NCI-H510A treated with DMSO at 0.1 percent for 48 hours (cell line): ENCODE measurements around the gene DHRS13.
A peak's percentile ranks its signal among the peaks of the same experiment; 100 is the strongest.
"Not testable (repeated sequence)": the region's sequence is repeated elsewhere in the genome, so short reads cannot be mapped to it uniquely, and the experiment has no call there.

Source experiments
- DNase-seq: peaks from one replicate; lab custom pipeline; 2025; lab: John Stamatoyannopoulos, UW

The DHRS13 gene

DNA sequence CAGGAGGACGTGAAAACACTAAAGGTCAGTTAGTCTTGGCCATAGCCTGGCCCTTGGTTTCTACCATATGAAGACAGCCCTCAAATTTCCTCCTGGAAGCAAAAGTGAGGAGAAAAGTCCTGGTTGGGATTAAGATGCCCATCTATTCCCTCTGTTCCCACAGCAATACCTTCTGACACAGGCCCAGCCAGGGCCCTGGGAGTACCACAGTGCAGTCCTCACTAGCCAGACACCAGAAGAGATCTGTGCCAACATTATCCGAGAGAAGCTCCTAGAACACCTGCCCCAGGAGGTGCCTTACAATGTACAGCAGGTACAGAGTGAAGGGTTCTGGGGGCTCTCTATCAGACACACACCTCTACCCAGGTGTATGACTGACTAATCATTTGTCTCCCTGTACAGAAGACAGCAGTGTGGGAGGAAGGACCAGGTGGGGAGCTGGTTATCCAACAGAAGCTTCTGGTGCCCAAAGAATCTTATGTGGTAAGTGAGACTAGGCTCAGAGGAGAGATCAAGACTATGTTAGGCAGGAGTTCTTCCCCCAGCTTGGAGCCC is 44.0 kb downstream of the DHRS13 start:
- no peak for DNase-seq

DNA sequence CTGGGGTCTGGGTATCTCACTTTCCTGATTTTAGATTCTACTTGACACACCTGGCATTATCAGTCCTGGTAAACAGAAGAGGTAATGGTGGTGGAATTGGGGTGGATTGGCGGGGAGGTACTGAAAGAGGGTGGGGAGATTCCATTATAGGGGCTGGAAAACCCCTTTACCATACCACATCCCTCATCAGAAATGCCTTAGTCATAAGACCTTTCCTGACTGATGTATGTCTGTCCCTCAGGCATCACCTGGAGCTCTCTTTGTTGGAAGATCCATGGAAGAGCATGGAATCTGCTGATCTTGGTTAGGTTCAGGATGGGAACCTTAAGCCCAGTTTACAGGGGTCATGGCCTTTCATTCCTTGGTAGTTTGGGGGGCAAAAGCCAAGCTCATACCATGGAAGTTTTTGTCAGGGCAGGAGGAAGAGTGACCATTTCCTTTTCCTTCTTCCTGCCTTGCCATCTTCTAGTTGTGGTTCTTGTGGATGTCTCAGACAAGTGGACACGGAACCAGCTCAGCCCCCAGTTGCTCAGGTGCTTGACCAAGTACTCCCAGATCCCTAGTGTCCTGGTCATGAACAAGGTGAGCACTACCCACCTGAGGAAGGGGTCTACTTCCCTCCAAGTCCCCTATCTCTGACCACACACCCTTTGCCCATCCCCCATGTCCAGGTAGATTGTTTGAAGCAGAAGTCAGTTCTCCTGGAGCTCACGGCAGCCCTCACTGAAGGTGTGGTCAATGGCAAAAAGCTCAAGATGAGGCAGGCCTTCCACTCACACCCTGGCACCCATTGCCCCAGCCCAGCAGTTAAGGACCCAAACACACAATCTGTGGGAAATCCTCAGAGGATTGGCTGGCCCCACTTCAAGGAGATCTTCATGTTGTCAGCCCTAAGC is 44.7 kb downstream of the DHRS13 start:
- DNase-seq, result no peak

DNA sequence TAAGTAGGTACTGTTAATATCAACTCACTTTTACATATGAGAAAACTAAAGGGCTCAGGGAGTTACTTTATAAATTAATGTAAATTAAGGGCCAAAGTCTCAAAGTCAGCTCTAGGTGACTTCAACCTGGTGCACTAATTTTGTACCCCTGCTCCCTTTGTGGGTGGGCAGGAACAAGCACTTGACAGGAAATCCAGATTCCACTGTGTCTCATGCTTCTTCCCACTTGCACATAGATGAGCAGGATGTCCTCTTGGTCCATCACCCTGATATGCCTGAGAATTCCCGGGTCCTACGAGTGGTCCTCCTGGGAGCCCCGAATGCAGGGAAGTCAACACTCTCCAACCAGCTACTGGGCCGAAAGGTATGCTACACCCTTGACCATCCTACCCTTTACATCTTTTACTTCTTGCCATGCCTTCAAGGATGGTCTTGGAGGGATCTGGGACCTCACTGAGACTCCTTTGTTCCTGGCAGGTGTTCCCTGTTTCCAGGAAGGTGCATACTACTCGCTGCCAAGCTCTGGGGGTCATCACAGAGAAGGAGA is 46.8 kb downstream of the DHRS13 start:
- DNase-seq, result no peak

DNA sequence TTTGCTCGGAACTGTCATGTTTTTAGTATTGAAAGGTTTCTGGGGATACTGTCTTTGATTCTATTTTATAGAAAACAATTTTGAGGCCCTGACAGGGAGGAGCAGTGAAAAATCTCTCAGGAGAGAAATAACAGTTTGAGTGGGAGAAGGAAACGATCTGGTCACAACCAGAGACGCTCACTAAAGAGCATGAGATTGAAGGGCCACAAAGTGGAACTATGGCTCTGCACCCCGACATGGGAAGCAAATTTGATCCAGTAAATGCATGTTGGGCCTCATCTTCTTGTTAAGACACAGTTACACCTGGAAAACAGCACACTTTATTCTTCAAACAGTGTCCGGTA is 47.6 kb downstream of the DHRS13 start:
- DNase-seq, result no peak

DNA sequence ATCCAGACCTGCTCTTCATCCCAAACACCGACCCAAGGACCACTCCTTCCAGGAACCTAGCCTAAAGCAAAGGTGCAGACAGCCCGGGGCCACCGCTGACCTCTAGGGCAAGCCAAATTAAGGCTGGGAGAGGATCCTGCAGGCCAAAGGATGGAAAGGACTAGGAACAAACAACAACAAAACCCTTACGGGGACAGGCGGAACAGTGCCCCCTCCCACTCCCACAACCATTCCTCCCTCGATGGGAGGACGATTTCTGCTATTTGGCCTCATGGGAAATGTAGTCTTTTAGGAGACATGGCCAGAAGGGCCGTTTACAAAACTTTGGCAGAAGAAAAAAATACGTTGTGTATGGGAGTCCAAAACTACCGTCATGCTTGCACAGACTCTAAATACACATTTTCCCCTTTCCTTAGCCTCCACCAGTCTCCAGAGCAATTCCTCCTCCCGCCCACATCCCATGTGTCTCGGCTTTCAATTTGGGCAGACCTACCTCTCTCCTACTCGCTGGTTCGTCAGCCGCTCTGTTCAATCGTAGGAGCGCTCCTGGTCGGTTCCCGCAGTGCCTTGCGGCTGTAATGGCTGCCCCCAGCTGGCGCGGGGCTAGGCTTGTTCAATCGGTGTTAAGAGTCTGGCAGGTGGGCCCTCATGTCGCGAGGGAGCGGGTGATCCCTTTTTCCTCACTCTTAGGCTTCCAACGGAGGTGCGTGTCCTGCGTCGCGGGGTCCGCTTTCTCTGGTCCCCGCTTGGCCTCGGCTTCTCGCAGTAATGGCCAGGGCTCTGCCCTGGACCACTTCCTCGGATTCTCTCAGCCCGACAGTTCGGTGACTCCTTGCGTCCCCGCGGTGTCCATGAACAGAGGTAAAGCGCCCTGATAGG is 48.2 kb downstream of the DHRS13 start, which contains the start of gene ERAL1:
TSS of gene ERAL1 (plus strand) at position 560 of the 879 bp plus-strand sequence. CDS start at position 579, 19 bp downstream.
- DNase-seq, result peak; percentile 97

DNA sequence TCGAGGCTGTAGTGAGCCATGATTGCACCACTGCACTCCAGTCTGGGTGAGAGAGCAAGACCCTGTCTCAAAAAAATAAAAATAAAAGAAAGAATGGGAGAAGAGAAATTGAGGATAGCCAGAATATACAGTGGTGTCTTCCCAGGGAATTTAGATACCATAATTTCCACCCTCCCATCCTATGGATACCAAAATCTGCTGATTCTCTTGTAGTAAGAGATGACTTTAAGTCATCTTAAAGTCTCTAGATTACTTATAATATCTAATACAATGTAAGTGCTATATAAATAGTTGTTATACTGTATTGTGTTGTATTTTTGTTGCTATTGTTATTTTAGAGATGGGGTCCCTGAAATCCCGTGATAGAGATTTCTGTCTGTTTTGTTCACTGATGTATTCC is 49.6 kb downstream of the DHRS13 start:
- DNase-seq, result no peak

DNA sequence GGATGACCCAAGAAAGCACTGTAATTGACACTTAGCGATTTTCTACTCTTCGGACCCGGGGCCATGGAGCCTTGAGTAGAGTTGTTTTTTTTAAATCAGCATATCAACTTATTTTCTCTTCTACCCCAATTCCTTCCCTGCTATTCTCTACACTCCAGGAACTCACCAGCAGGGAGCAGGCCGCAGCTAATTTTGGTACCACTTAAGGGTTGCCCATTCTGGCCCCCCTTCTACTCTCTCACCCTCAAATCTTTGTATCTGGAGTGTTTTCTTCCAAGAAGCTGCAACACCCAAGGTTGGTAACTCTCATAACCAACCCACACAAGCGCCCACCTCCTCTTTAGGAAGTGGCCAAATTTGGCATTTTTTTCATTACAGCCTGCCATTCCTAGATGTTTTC is 53.6 kb downstream of the DHRS13 start:
- DNase-seq, result no peak

DNA sequence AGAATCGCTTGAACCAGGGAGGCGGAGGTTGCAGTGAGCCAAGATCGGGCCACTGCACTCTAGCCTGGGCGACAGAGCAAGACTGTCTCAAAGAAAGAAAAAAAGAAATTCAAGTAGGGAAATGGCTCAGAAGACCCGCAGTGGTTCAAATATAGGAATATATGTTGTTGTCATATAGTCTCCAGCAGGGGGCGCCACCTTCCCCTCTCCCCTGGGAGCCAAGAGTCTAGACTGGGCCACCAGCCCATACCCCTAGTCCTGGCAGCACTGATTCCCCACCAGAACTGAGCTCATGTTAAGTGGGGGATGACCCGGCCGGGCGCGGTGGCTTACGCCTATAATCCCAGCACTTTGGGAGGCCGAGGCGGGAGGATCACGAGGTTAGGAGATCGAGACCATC is 54.2 kb downstream of the DHRS13 start:
- not testable (repeated sequence) for DNase-seq
